GM19193 (cell line): ENCODE results near the gene ZDHHC20.

Experiments
- POLR2A ChIP-seq: IDR thresholded peaks from 4 replicates; pipeline ENCODE4 v1.6.1; 2011; ENCODE audit not compliant: insufficient read depth, insufficient read length; ENCODE audit errors: extremely low read depth

Gene ZDHHC20

DNA sequence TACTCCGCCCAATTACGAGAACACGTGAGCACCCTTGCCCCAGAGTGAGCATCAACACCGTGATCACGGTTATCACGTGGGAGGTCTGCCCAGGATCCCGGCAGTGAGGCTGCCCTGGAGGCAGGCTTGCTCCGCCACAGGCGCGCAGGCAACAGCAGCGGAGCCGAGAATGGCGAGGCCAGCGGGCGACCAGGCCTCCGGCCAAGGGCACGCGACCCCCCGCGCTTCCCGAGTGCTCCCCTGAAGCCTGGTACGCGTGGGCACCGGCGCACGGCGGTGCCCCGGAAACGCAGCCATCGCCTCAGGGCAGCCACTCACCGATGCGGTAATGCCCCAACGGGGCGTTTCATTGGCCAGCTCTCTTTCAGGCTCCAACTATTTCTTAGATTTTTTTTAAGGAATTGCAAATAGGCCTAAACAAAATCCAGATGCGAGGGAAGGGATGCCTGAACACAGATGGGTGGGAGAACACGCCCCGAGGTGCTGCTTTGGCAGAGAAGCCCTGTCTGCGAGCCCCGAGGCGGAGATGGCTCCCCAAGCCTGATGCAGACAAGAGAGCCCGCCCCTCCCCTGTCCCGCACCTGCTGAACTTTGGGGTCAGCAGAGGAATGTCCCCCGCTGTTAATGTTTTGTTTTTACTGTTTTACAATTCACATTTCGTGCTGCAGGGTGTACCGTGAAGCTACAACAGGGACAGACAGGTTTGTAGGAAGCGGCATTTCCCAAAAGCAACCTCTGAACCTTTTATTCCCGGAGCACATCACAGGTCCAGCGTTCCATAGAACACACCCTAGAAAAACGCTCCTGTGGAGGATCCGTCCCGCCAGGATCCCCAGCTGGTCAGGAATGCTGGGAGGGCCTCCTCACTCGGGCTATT lies 132.7 kb downstream of the ZDHHC20 start:
- no peak for TF ChIP-seq POLR2A

DNA sequence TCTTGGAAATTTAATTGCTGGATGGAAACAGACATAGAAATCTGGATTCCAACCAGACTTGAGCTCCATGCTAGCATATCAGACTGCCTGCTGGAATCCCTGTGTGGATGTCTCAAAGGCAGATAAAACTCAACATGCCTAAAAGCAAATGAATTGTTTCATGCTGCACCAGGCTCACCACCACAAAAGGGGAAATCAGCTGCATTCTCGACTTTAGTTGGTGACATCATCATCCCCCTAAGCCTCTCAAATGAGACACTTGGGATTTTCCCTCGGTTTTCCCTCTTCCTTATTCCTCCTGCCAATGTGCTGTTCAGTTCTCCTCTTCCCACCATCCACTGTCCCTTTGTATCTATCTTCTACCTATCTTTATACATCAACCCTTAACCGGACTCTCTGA lies 134.3 kb downstream of the ZDHHC20 start:
- TF ChIP-seq POLR2A = no peak

DNA sequence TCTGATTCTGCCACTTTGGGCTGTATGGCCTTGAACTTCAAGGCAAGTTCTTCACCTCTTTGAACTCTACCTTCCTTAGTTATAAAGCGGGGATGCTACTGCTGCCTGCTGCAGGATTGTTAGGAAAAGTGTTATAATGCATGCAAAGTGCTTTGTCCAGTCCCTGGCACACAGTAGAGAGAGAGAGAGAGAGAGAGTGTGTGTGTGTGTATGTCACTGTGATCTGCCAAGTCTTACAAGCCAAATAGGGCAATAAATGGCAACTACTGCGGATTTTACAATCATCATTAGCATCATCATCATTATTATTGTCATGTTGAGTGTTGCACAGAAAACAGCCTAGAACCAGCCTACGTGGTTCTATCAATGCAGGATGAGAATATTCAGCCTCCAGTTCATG lies 136.1 kb downstream of the ZDHHC20 start:
- TF ChIP-seq POLR2A = no peak
